OCI-LY7 (cell line): ENCODE results near the gene TPST2. TPM values are rescaled to one million over a fixed set of nuclear protein-coding genes. Genes with fewer than 3 reads are reported as not detected.
A peak's percentile ranks its signal among the peaks of the same experiment; 100 is the strongest.

Experiments used
- BruUV-seq: library from RNA; stranded (reverse); fragments of 400-500 nt; replicated peaks from 2 replicates; lab custom pipeline; 2021; lab: Mats Ljungman, UMichigan
- CTCF ChIA-PET: fragments of 300-600 bp; sonication (Branson Sonifier 250); formaldehyde crosslinking; loops from one replicate; lab custom pipeline; 2022; ENCODE audit warnings: antibody characterized with exemption; ENCODE audit not compliant: unreplicated experiment; lab: Charles Lee
- POLR2A ChIA-PET: fragments of 300-600 bp; sonication (Branson Sonifier 250); formaldehyde crosslinking; loops from one replicate; lab custom pipeline; 2022; ENCODE audit warnings: antibody characterized with exemption; lab: Charles Lee
- DNase-seq: peaks from one replicate; pipeline ENCODE4 v3.0.0-alpha.2; 2015; ENCODE audit warnings: low spot score
- H2AFZ ChIP-seq: fragments of 200-600 bp; sonication (generic), shearing (Covaris generic); 2 replicates; pipeline ENCODE4 v1.6.1; 2014; ENCODE audit warnings: mild to moderate bottlenecking, antibody characterized with exemption, low read length, moderate library complexity
- H3K27ac ChIP-seq: fragments of 200-600 bp; sonication (generic); 2 replicates; pipeline ENCODE4 v1.5.1; 2014; ENCODE audit warnings: mixed run types, low read depth, mild to moderate bottlenecking, moderate library complexity, low read length, inconsistent platforms; ENCODE audit not compliant: poor library complexity, severe bottlenecking
- H3K36me3 ChIP-seq: fragments of 200-600 bp; sonication (generic); 2 replicates; pipeline ENCODE4 v1.6.1; 2014; ENCODE audit warnings: mild to moderate bottlenecking, antibody characterized with exemption, low read length, moderate library complexity, mixed read lengths; ENCODE audit not compliant: insufficient read depth
- H3K4me1 ChIP-seq: fragments of 200-600 bp; sonication (generic); 2 replicates; pipeline ENCODE4 v1.5.1; 2014; ENCODE audit warnings: mild to moderate bottlenecking, low read length; ENCODE audit not compliant: insufficient read depth, poor library complexity, severe bottlenecking
- H3K4me2 ChIP-seq: fragments of 200-600 bp; sonication (generic); 2 replicates; pipeline ENCODE4 v1.6.1; 2014; ENCODE audit warnings: mild to moderate bottlenecking, low read length
- H3K4me3 ChIP-seq: fragments of 200-600 bp; sonication (generic); 2 replicates; pipeline ENCODE4 v1.5.1; 2014; ENCODE audit warnings: mild to moderate bottlenecking, low read depth, low read length; ENCODE audit not compliant: poor library complexity, severe bottlenecking
- H3K79me2 ChIP-seq: fragments of 200-600 bp; sonication (generic); 2 replicates; pipeline ENCODE4 v1.6.1; 2016; ENCODE audit warnings: low read depth, mild to moderate bottlenecking, low read length, moderate library complexity, mixed read lengths; ENCODE audit not compliant: insufficient read depth
- H3K9me2 ChIP-seq: fragments of 200-600 bp; sonication (generic); 2 replicates; pipeline ENCODE4 v1.6.1; 2016; ENCODE audit warnings: mild to moderate bottlenecking, low read length, mixed read lengths; ENCODE audit not compliant: insufficient read depth
- H3K9me3 ChIP-seq: fragments of 200-600 bp; sonication (generic); 2 replicates; pipeline ENCODE4 v1.6.1; 2014; ENCODE audit warnings: mild to moderate bottlenecking, mixed run types, low read length, mixed read lengths
- H4K20me1 ChIP-seq: fragments of 200-600 bp; sonication (generic); 2 replicates; pipeline ENCODE4 v1.6.1; 2014; ENCODE audit warnings: mild to moderate bottlenecking, antibody characterized with exemption, low read length, moderate library complexity, mixed read lengths; ENCODE audit not compliant: insufficient read depth
- CTCF ChIP-seq: fragments of 200-600 bp; sonication (generic); conservative IDR thresholded peaks from 2 replicates; pipeline ENCODE4 v1.5.1; 2014; ENCODE audit warnings: mild to moderate bottlenecking, antibody characterized with exemption, low read length, moderate library complexity, mixed read lengths
- EZH2phosphoT487 ChIP-seq: fragments of 200-600 bp; sonication (generic); IDR thresholded peaks from 2 replicates; pipeline ENCODE4 v1.6.1; 2018; ENCODE audit warnings: low read depth, borderline replicate concordance, mild to moderate bottlenecking, mixed run types, antibody characterized with exemption, low read length, moderate library complexity, mixed read lengths
- intact Hi-C: fragments of 100-400 bp; cut with micrococcal nuclease; formaldehyde crosslinking; loops from one replicate; pipeline ENCODE4 v1.10.0; 2022; ENCODE audit not compliant: unreplicated experiment
- total RNA-seq, 2 experiments: library from RNA; depleted of rRNA in 1 of 2; stranded (reverse); fragments of >200 nt in 1 of 2; shearing (Covaris generic) in 1 of 2; gene quantifications; 2 replicates each; pipeline ENCODE4 v1.2.3, GENCODE V29; 2014 to 2022

Gene TPST2
- total RNA-seq, 2 experiments from 2014 or later = 12.5 to 19.1 TPM

DNA sequence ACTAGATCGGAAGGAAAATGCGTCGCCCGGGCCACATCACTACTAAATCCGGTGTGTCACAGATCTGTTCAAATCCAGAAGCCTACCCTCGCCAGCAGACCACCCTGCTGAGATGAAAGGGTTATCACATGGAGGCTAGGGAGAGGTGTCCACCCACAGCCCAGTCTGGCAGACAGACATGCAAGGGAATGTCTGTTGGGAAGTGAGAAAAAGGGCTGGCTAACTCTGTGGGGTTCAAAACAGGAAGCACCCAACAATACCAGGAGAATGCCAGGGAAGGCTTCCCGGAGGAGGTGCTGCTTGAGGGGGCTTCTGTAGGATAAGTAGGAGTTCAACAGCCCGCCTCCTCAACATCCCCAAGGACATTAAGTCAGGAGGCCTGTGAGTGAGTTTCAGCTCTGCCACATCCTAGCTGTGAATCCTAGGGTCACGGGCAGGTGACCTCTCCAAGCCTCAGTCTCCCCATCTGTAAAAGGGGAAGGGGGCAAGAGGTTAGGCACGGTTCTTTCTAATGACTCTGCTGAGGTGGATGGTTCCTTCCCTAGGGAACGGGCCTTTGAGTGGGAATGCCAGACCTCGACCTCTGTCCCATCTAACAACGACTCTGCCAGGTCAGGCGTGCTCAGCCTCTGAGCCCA is 1.1 kb downstream of the TPST2 start:
- ChIA-PET CTCF (interaction anchor here (0.6 kb wide), 1 partner anchor 1394 kb away, joined by 3 read pairs; no protein-coding TSS in a partner anchor), POLR2A (no interaction called here)
- intact Hi-C loops = loop anchor here (1.0 kb wide), 1 partner anchor 9 kb away; no protein-coding TSS in a partner anchor
- BruUV-seq = no TSS peak
- peak overlapping the region; percentile 77 for H3K4me2 ChIP-seq
- peaks cover 5% of the 10 kb centered on the region; the same call in 1 of the 2 replicates for H3K9me3 ChIP-seq
- H3K4me1 ChIP-seq = peaks cover 44% of the 10 kb centered on the region
- H3K36me3 ChIP-seq = peaks cover 4% of the 10 kb centered on the region; the same call in 1 of the 2 replicates
- peaks cover 10% of the 10 kb centered on the region; the same call in 1 of the 2 replicates for H3K79me2 ChIP-seq
- TF ChIP-seq EZH2phosphoT487 = no peak
- no peak for TF ChIP-seq CTCF
- H2AFZ ChIP-seq = no peak overlapping the region
- no peaks in the 10 kb centered on the region for H3K9me2 ChIP-seq
- DNase-seq = no peak
- no peak overlapping the region for H3K27ac ChIP-seq
- no peaks in the 10 kb centered on the region for H4K20me1 ChIP-seq
- peak overlapping the region; percentile 91 for H3K4me3 ChIP-seq

- intact Hi-C loops = no loop called here
- DNase-seq = no peak
- no peaks in the 10 kb centered on the region for H3K9me2 ChIP-seq
- peak overlapping the region; percentile 77; the same call in 1 of the 2 replicates for H3K4me2 ChIP-seq
- no peak overlapping the region for H2AFZ ChIP-seq
- H3K4me3 ChIP-seq = no peak overlapping the region
- CTCF ChIA-PET = no interaction called here
- TF ChIP-seq CTCF (no peak), EZH2phosphoT487 (no peak)
- H4K20me1 ChIP-seq = no peaks in the 10 kb centered on the region
- BruUV-seq = TSS peak; percentile 68
- peaks cover 10% of the 10 kb centered on the region; the same call in 1 of the 2 replicates for H3K79me2 ChIP-seq
- no peak overlapping the region for H3K27ac ChIP-seq
- H3K4me1 ChIP-seq = peaks cover 43% of the 10 kb centered on the region
- H3K9me3 ChIP-seq = peaks cover 5% of the 10 kb centered on the region; the same call in 1 of the 2 replicates
- POLR2A ChIA-PET = no interaction called here
- H3K36me3 ChIP-seq = peaks cover 4% of the 10 kb centered on the region; the same call in 1 of the 2 replicates
Observed at GRCh38 chr22:26587991-26588613, 1.8 kb downstream of the TPST2 start.
